WTC11 (cell line): ENCODE data around the gene ASPM. TPM values are rescaled to one million over a fixed set of nuclear protein-coding genes. Genes with fewer than 3 reads are reported as not detected.

ENCODE experiments used
- ATAC-seq: fragments of 200-7000 bp; cut with Tn5 transposase; 2 replicates; pipeline ENCODE4 v1.10.0; 2021; ENCODE audit warnings: mild to moderate bottlenecking, moderate library complexity
- CTCF ChIA-PET: fragments of 300-600 bp; sonication (Branson Sonifier 250); formaldehyde crosslinking; loops from one replicate; lab custom pipeline; 2021; ENCODE audit warnings: antibody characterized with exemption; lab: Charles Lee
- POLR2A ChIA-PET: fragments of 350-600 bp; sonication (Branson Sonifier 250); formaldehyde crosslinking; loops from one replicate; lab custom pipeline; 2021; ENCODE audit warnings: antibody characterized with exemption; lab: Charles Lee
- DNase-seq: peaks from one replicate; pipeline ENCODE4 v3.0.0; 2021; ENCODE audit warnings: low spot score
- H3K27ac Mint-ChIP-seq: 2 replicates; pipeline ENCODE4 v1.8.0; 2021; ENCODE audit warnings: mixed read lengths
- H3K27me3 Mint-ChIP-seq: 2 replicates; pipeline ENCODE4 v1.8.0; 2021; ENCODE audit warnings: low read depth, mild to moderate bottlenecking, moderate library complexity, mixed read lengths
- H3K36me3 Mint-ChIP-seq: 2 replicates; pipeline ENCODE4 v1.8.0; 2021; ENCODE audit warnings: mixed read lengths
- H3K4me1 Mint-ChIP-seq: 2 replicates; pipeline ENCODE4 v1.8.0; 2022; ENCODE audit warnings: mixed read lengths
- H3K4me3 Mint-ChIP-seq: 2 replicates; pipeline ENCODE4 v1.8.0; 2021; ENCODE audit warnings: mild to moderate bottlenecking, moderate library complexity, mixed read lengths
- H3K9me3 Mint-ChIP-seq: 2 replicates; pipeline ENCODE4 v1.8.0; 2021; ENCODE audit warnings: mixed read lengths
- AFF4 ChIP-seq: sonication (generic); formaldehyde crosslinking; IDR thresholded peaks from 2 replicates; pipeline ENCODE4 v1.8.1; 2023; ENCODE audit warnings: mild to moderate bottlenecking, missing genetic modification reagents, borderline replicate concordance
- ATF1 ChIP-seq: sonication (generic); formaldehyde crosslinking; IDR thresholded peaks from 2 replicates; pipeline ENCODE4 v1.8.1; 2023; ENCODE audit warnings: mild to moderate bottlenecking, moderate library complexity, missing genetic modification reagents
- CBFB ChIP-seq: sonication (generic); formaldehyde crosslinking; IDR thresholded peaks from 2 replicates; pipeline ENCODE4 v1.8.1; 2022; ENCODE audit warnings: mild to moderate bottlenecking, low read depth, missing genetic modification reagents
- ELF4 ChIP-seq: sonication (generic); formaldehyde crosslinking; IDR thresholded peaks from 2 replicates; pipeline ENCODE4 v1.8.1; 2022; ENCODE audit warnings: low read depth, mild to moderate bottlenecking, moderate library complexity, missing genetic modification reagents
- EMX1 ChIP-seq: fragments of 250-450 bp; sonication (Bioruptor Pico); IDR thresholded peaks from 2 replicates; pipeline ENCODE4 v1.8.0; 2021; ENCODE audit warnings: mild to moderate bottlenecking
- ETV6 ChIP-seq: sonication (generic); formaldehyde crosslinking; IDR thresholded peaks from 2 replicates; pipeline ENCODE4 v1.8.1; 2022; ENCODE audit warnings: mild to moderate bottlenecking, missing genetic modification reagents
- HMGXB4 ChIP-seq: sonication (generic); formaldehyde crosslinking; IDR thresholded peaks from 2 replicates; pipeline ENCODE4 v1.8.1; 2023; ENCODE audit warnings: mild to moderate bottlenecking, moderate library complexity, missing genetic modification reagents
- JAZF1 ChIP-seq: fragments of 250-450 bp; sonication (Bioruptor Pico); IDR thresholded peaks from 2 replicates; pipeline ENCODE4 v1.9.0; 2021; ENCODE audit warnings: moderate library complexity, mild to moderate bottlenecking, inconsistent platforms
- MLX ChIP-seq: sonication (generic); formaldehyde crosslinking; IDR thresholded peaks from 2 replicates; pipeline ENCODE4 v1.8.1; 2023; ENCODE audit warnings: mild to moderate bottlenecking, missing genetic modification reagents, moderate library complexity
- NFE2L1 ChIP-seq: sonication (generic); formaldehyde crosslinking; IDR thresholded peaks from 2 replicates; pipeline ENCODE4 v1.8.1; 2023; ENCODE audit warnings: missing genetic modification reagents
- PRDM15 ChIP-seq: sonication (generic); formaldehyde crosslinking; IDR thresholded peaks from 2 replicates; pipeline ENCODE4 v1.8.0; 2022; ENCODE audit warnings: missing genetic modification reagents
- PREB ChIP-seq: sonication (generic); formaldehyde crosslinking; IDR thresholded peaks from 2 replicates; pipeline ENCODE4 v1.8.1; 2022; ENCODE audit warnings: mild to moderate bottlenecking, missing genetic modification reagents, moderate library complexity, borderline replicate concordance
- ZBTB21 ChIP-seq: sonication (generic); formaldehyde crosslinking; IDR thresholded peaks from 2 replicates; pipeline ENCODE4 v1.8.1; 2023; ENCODE audit warnings: mild to moderate bottlenecking, missing genetic modification reagents, borderline replicate concordance
- ZBTB43 ChIP-seq: sonication (generic); formaldehyde crosslinking; IDR thresholded peaks from 2 replicates; pipeline ENCODE4 v1.8.1; 2023; ENCODE audit warnings: mild to moderate bottlenecking, missing genetic modification reagents
- ZNF138 ChIP-seq: sonication (generic); formaldehyde crosslinking; conservative IDR thresholded peaks from 2 replicates; pipeline ENCODE4 v1.8.1; 2022; ENCODE audit warnings: mild to moderate bottlenecking, moderate library complexity, missing genetic modification reagents
- ZNF219 ChIP-seq: sonication (generic); formaldehyde crosslinking; IDR thresholded peaks from 2 replicates; pipeline ENCODE4 v1.8.0; 2023; ENCODE audit warnings: missing genetic modification reagents, mild to moderate bottlenecking, borderline replicate concordance
- total RNA-seq: library from RNA; stranded (reverse); gene quantifications from 3 replicates; pipeline ENCODE4 v1.2.3, GENCODE V29; 2021

Gene ASPM
- total RNA-seq, 1 experiment from 2014 or later, result 44.5 TPM

- no peak for TF ChIP-seq PRDM15 (CRISPR knock-in tag)
- no peak for TF ChIP-seq ATF1 (CRISPR knock-in tag)
- no peak for TF ChIP-seq PREB (CRISPR knock-in tag)
- TF ChIP-seq JAZF1, result no peak
- no peak for TF ChIP-seq ZNF219
Measured at GRCh38 chr1:197144570-197145325, 1.7 kb downstream of the ASPM start (continued).

GRCh38 chr1:197143276-197143675 lies 3.2 kb downstream of the ASPM start:
- DNase-seq (no peak), ATAC-seq (no peak)
- no peak for TF ChIP-seq ZNF138 (CRISPR knock-in tag)
- no peak for TF ChIP-seq HMGXB4
- no peak for TF ChIP-seq AFF4 (CRISPR knock-in tag)
- TF ChIP-seq CBFB (CRISPR knock-in tag), result no peak
- TF ChIP-seq MLX (CRISPR knock-in tag), result no peak
- TF ChIP-seq ETV6 (CRISPR knock-in tag), result no peak
- TF ChIP-seq NFE2L1 (CRISPR knock-in tag), result no peak
- TF ChIP-seq EMX1 (CRISPR knock-in tag), result no peak
- no peak for TF ChIP-seq PREB (CRISPR knock-in tag)
- no peak for TF ChIP-seq ZBTB43 (CRISPR knock-in tag)
- TF ChIP-seq ELF4 (CRISPR knock-in tag), result no peak
- TF ChIP-seq ZBTB21 (CRISPR knock-in tag), result no peak
- ChIA-PET CTCF (interaction anchor here (0.9 kb wide), 1 partner anchor 9 kb away, joined by 3 read pairs; no protein-coding TSS in a partner anchor), POLR2A (no interaction called here)
- no peak overlapping the region for H3K27ac Mint-ChIP-seq
- no peaks in the 10 kb centered on the region for H3K9me3 Mint-ChIP-seq
- H3K27me3 Mint-ChIP-seq, result no peaks in the 10 kb centered on the region
- peaks cover 34% of the 10 kb centered on the region for H3K36me3 Mint-ChIP-seq
- peaks cover 17% of the 10 kb centered on the region for H3K4me1 Mint-ChIP-seq
- H3K4me3 Mint-ChIP-seq, result no peak overlapping the region
